AG04449 (cell line): ENCODE data around the gene RLN1.

Experiments
- CTCF ChIA-PET: fragments of 350-600 bp; formaldehyde crosslinking; extraction: SDS; loops from one replicate; lab custom pipeline; 2021; ENCODE audit warnings: antibody characterized with exemption; lab: Yijun Ruan, JAX
- POLR2A ChIA-PET: fragments of 400-600, 350-600 bp; formaldehyde crosslinking; extraction: SDS; loops from one replicate; lab custom pipeline; 2020; ENCODE audit warnings: antibody characterized with exemption, inconsistent platforms; lab: Yijun Ruan, JAX
- DNase-seq: peaks from one replicate; pipeline ENCODE4 v3.0.0-alpha.2; 2010; ENCODE audit warnings: low read depth, low spot score
- H3K4me3 ChIP-seq: 2 replicates; pipeline ENCODE4 v1.5.1; 2011; ENCODE audit warnings: low read depth, mild to moderate bottlenecking, control low read depth, low read length
- CTCF ChIP-seq: IDR thresholded peaks from one replicate; pipeline ENCODE4 v1.5.1; 2011; ENCODE audit warnings: mild to moderate bottlenecking, moderate library complexity, low read length, control low read depth, inconsistent platforms; ENCODE audit not compliant: insufficient read depth; ENCODE audit errors: missing control alignments

Gene RLN1

GRCh38 chr9:5375091-5375490, 35.4 kb upstream of the RLN1 start:
- no peak overlapping the region for H3K4me3 ChIP-seq
- ChIA-PET POLR2A (no interaction called here), CTCF (no interaction called here)
- no peak for TF ChIP-seq CTCF
- no peak for DNase-seq

- DNase-seq, result no peak
- TF ChIP-seq CTCF, result no peak
- no peak overlapping the region for H3K4me3 ChIP-seq
- POLR2A ChIA-PET, result no interaction called here
- CTCF ChIA-PET, result no interaction called here
Measured at GRCh38 chr9:5364294-5365024, 24.8 kb upstream of the RLN1 start.

- DNase-seq, result no peak
- no peak for TF ChIP-seq CTCF
- CTCF ChIA-PET, result no interaction called here
Measured at GRCh38 chr9:5361326-5362010, 21.8 kb upstream of the RLN1 start.

GRCh38 chr9:5360341-5360740, 20.7 kb upstream of the RLN1 start:
- ChIA-PET POLR2A (no interaction called here), CTCF (interaction anchor here (0.7 kb wide), 1 partner anchor 66 kb away, joined by 3 read pairs; no protein-coding TSS in a partner anchor)
- no peak for TF ChIP-seq CTCF
- H3K4me3 ChIP-seq, result no peak overlapping the region
- DNase-seq, result no peak

More at GRCh38 chr9:5361326-5362010, 21.8 kb upstream of the RLN1 start:
- POLR2A ChIA-PET, result no interaction called here
- H3K4me3 ChIP-seq, result no peak overlapping the region

- no peak for DNase-seq
- no peak overlapping the region for H3K4me3 ChIP-seq
- ChIA-PET CTCF (interaction anchor here (1.1 kb wide), 1 partner anchor 171 kb away, joined by 3 read pairs; no protein-coding TSS in a partner anchor), POLR2A (no interaction called here)
- no peak for TF ChIP-seq CTCF
Measured at GRCh38 chr9:5357431-5358105, 17.9 kb upstream of the RLN1 start.

GRCh38 chr9:5355817-5356216, 16.1 kb upstream of the RLN1 start:
- ChIA-PET POLR2A (no interaction called here), CTCF (no interaction called here)
- no peak for DNase-seq
- no peak for TF ChIP-seq CTCF
- H3K4me3 ChIP-seq, result no peak overlapping the region
